HepG2 (cell line): Measurements from ENCODE around the gene DLL3. TPM values are rescaled to one million over a fixed set of nuclear protein-coding genes. Genes with fewer than 3 reads are reported as not detected.

Experiments
- ATAC-seq: fragments of 200-7000 bp; cut with Tn5 transposase; 3 replicates; pipeline ENCODE4 v1.9.1; 2020; ENCODE audit warnings: mild to moderate bottlenecking, moderate library complexity
- BruUV-seq: library from RNA; stranded (reverse); fragments of 400-500 nt; replicated peaks from 2 replicates; lab custom pipeline; 2021; lab: Mats Ljungman, UMichigan
- CTCF ChIA-PET: fragments of 300-600 bp; formaldehyde crosslinking; extraction: SDS; loops from one replicate; lab custom pipeline; 2021; ENCODE audit warnings: low total read pairs, inconsistent platforms, low intra/inter-chr PET ratio; lab: Yijun Ruan, JAX
- POLR2A ChIA-PET: fragments of 350-600 bp; sonication (Branson Sonifier 250); formaldehyde crosslinking; loops from one replicate; lab custom pipeline; 2020; ENCODE audit warnings: antibody characterized with exemption, inconsistent platforms; lab: Yijun Ruan, JAX
- DNase-seq: peaks from one replicate; pipeline ENCODE4 v3.0.0-alpha.2; 2015; ENCODE audit warnings: low spot score
- FAIRE-seq: peaks from 3 replicates; lab custom pipeline; 2011; peaks lifted over from hg19 to GRCh38; lab: Jason Lieb, UNC
- H2AFZ ChIP-seq: one replicate; pipeline ENCODE4 v1.6.1; 2011; ENCODE audit warnings: low read length, inconsistent platforms
- H3K27ac ChIP-seq: fragments of 300-600 bp; 3 replicates; pipeline ENCODE4 v1.8.0; 2011; ENCODE audit warnings: mixed run types, mild to moderate bottlenecking, mixed read lengths, low read length, inconsistent platforms; ENCODE audit not compliant: insufficient read depth; ENCODE audit errors: extremely low read length
- H3K27me3 ChIP-seq, 2 experiments: fragments of 200-600 bp in 1 of 2; 2 replicates in 1 of 2; 3 replicates in 1 of 2; pipeline versions ENCODE4 v1.6.0 to v1.8.0; 2011; ENCODE audit warnings: low read length in 2 of 2, mild to moderate bottlenecking in 2 of 2, moderate library complexity in 2 of 2, inconsistent platforms in 1 of 2; ENCODE audit not compliant: insufficient read depth in 2 of 2, control insufficient read depth in 1 of 2
- H3K36me3 ChIP-seq, 2 experiments: fragments of 200-600 bp in 1 of 2; replicated peaks in 1 of 2; 2 replicates in 1 of 2; 3 replicates in 1 of 2; pipeline versions ENCODE4 v1.5.1 to v1.8.0; 2011; ENCODE audit warnings: low read length in 2 of 2, inconsistent platforms in 1 of 2; ENCODE audit not compliant: insufficient read depth in 2 of 2, control insufficient read depth in 1 of 2
- H3K4me1 ChIP-seq: 2 replicates; pipeline ENCODE4 v1.5.1; 2012; ENCODE audit warnings: low read length, inconsistent platforms; ENCODE audit not compliant: insufficient read depth
- H3K4me2 ChIP-seq: 2 replicates; pipeline ENCODE4 v1.6.0; 2011; ENCODE audit warnings: low read depth, low read length, inconsistent platforms
- H3K4me3 ChIP-seq, 3 experiments: fragments of 200-600 bp in 1 of 3; sonication (generic), shearing (Covaris generic) in 1 of 3; replicated peaks in 1 of 3; 2 replicates each; pipeline ENCODE4 v1.5.1; 2011 to 2016; ENCODE audit warnings: low read length in 3 of 3, inconsistent platforms in 2 of 3, low read depth in 2 of 3, mild to moderate bottlenecking in 2 of 3, control low read depth in 1 of 3, mixed read lengths in 1 of 3; ENCODE audit not compliant: insufficient read depth in 1 of 3
- H3K79me2 ChIP-seq: one replicate; pipeline ENCODE4 v1.6.1; 2011; ENCODE audit warnings: low read length, inconsistent platforms; ENCODE audit not compliant: insufficient read depth
- H3K9ac ChIP-seq: 2 replicates; pipeline ENCODE4 v1.6.0; 2011; ENCODE audit warnings: mild to moderate bottlenecking, low read depth, low read length, inconsistent platforms; ENCODE audit not compliant: insufficient read depth
- H3K9me3 ChIP-seq: 2 replicates; pipeline ENCODE4 v1.5.1; 2012; ENCODE audit warnings: mild to moderate bottlenecking, low read length
- H4K20me1 ChIP-seq: 2 replicates; pipeline ENCODE4 v1.6.0; 2011; ENCODE audit warnings: inconsistent platforms, mild to moderate bottlenecking, low read length, moderate library complexity; ENCODE audit not compliant: insufficient read depth
- BRD4 ChIP-seq: sonication (generic); formaldehyde crosslinking; IDR thresholded peaks from 2 replicates; pipeline ENCODE4 v1.4.0; 2020; ENCODE audit warnings: missing genetic modification reagents
- CCDC6 ChIP-seq: sonication (generic); formaldehyde crosslinking; IDR thresholded peaks from 2 replicates; pipeline ENCODE4 v1.8.1; 2022; ENCODE audit warnings: mild to moderate bottlenecking, missing genetic modification reagents, moderate library complexity
- HOXA5 ChIP-seq: sonication (generic); formaldehyde crosslinking; IDR thresholded peaks from 2 replicates; pipeline ENCODE4 v1.4.0; 2020; ENCODE audit warnings: missing genetic modification reagents
- KDM2A ChIP-seq: sonication (generic); formaldehyde crosslinking; IDR thresholded peaks from 2 replicates; pipeline ENCODE4 v1.4.0; 2020; ENCODE audit warnings: low read depth, missing genetic modification reagents, borderline replicate concordance
- MIXL1 ChIP-seq: IDR thresholded peaks from 2 replicates; pipeline ENCODE4 v1.6.1; 2016
- POGZ ChIP-seq: sonication (generic); formaldehyde crosslinking; IDR thresholded peaks from 2 replicates; pipeline ENCODE4 v1.4.0; 2020; ENCODE audit warnings: mild to moderate bottlenecking, missing genetic modification reagents
- SAP130 ChIP-seq: IDR thresholded peaks from 2 replicates; pipeline ENCODE4 v1.6.1; 2016; ENCODE audit warnings: low read depth
- SIN3B ChIP-seq: fragments of 150-350 bp; IDR thresholded peaks from 2 replicates; pipeline ENCODE4 v1.6.1; 2014; ENCODE audit warnings: low read length
- SNAPC2 ChIP-seq: sonication (generic); formaldehyde crosslinking; IDR thresholded peaks from 2 replicates; pipeline ENCODE4 v1.8.1; 2022; ENCODE audit warnings: mild to moderate bottlenecking, missing genetic modification reagents
- TBP ChIP-seq: sonication (generic); formaldehyde crosslinking; IDR thresholded peaks from 2 replicates; pipeline ENCODE4 v1.5.0; 2020; ENCODE audit warnings: missing genetic modification reagents
- ZKSCAN5 ChIP-seq: sonication (generic); formaldehyde crosslinking; IDR thresholded peaks from 2 replicates; pipeline ENCODE4 v1.5.1; 2020; ENCODE audit warnings: mild to moderate bottlenecking, missing genetic modification reagents
- ZMYM3 ChIP-seq: sonication (generic); formaldehyde crosslinking; IDR thresholded peaks from 2 replicates; pipeline ENCODE4 v1.5.1; 2020; ENCODE audit warnings: mild to moderate bottlenecking, missing genetic modification reagents
- ZNF670 ChIP-seq: sonication (generic); formaldehyde crosslinking; IDR thresholded peaks from 2 replicates; pipeline ENCODE4 v1.8.0; 2022; ENCODE audit warnings: mild to moderate bottlenecking, missing genetic modification reagents, borderline replicate concordance
- ZNF841 ChIP-seq: sonication (generic); formaldehyde crosslinking; IDR thresholded peaks from 2 replicates; pipeline ENCODE4 v1.8.1; 2023; ENCODE audit warnings: missing genetic modification reagents, borderline replicate concordance
- ZNF891 ChIP-seq: sonication (generic); formaldehyde crosslinking; IDR thresholded peaks from 2 replicates; pipeline ENCODE4 v1.5.0; 2020; ENCODE audit warnings: mild to moderate bottlenecking, missing genetic modification reagents
- ZSCAN25 ChIP-seq: sonication (generic); formaldehyde crosslinking; IDR thresholded peaks from 2 replicates; pipeline ENCODE4 v1.8.0; 2022; ENCODE audit warnings: mild to moderate bottlenecking, missing genetic modification reagents
- WGBS: methylation state at CpG from one replicate; pipeline ENCODE4 v1.1.6; 2017; ENCODE audit warnings: low lambda C conversion rate; 5-methylcytosine and 5-hydroxymethylcytosine counted together
- in situ Hi-C: cut with HindIII; loops from 2 replicates; pipeline ENCODE4 v1.10.0; 2017; ENCODE audit warnings: low pct_unique_long_range_greater_than_20kb; ENCODE audit not compliant: extremely low pct_ligation_motif_present
- intact Hi-C: fragments of 100-400 bp; cut with micrococcal nuclease; formaldehyde crosslinking; loops from one replicate; pipeline ENCODE4 v1.10.0; 2022; ENCODE audit not compliant: unreplicated experiment
- polyA plus RNA-seq, 8 experiments: library from polyadenylated mRNA; depleted of rRNA in 3 of 8; stranded (reverse) in 7 of 8; unstranded in 1 of 8; fragments of >200 nt; fragmentation: Illumina TruSeq in 4 of 8; extraction: Trizol in 4 of 8; gene quantifications; 2 replicates each; pipeline versions ENCODE4 v1.2.1 to v1.2.3, GENCODE V29; 2011 to 2016; ENCODE audit warnings: low read depth in 4 of 8, missing spikeins in 1 of 8, mixed read lengths in 1 of 8; ENCODE audit not compliant: insufficient read depth in 1 of 8
- total RNA-seq, 5 experiments: library from RNA; depleted of rRNA; stranded (reverse); fragments of >200 nt; fragmentation: Illumina TruSeq; extraction: Trizol; gene quantifications; 2 replicates each; pipeline ENCODE4 v1.2.3, GENCODE V29; 2016; ENCODE audit warnings: low read depth in 1 of 5
- TF ChIP-seq, protein P1 (sequence below): IDR thresholded peaks from 2 replicates; pipeline ENCODE4 v1.6.1; 2016; ENCODE audit warnings: missing compliant biosample characterization, missing genetic modification reagents, borderline replicate concordance
- TF ChIP-seq, protein P2 (sequence below): sonication (generic); formaldehyde crosslinking; IDR thresholded peaks from 2 replicates; pipeline ENCODE4 v1.8.0; 2022; ENCODE audit warnings: missing genetic modification reagents, mild to moderate bottlenecking, inconsistent platforms, borderline replicate concordance

The DLL3 gene
- total and polyA plus RNA-seq, 2 of the 13 experiments (the other 11 are each of a cell fraction or from before 2014, with no cell fraction given): 0.35 to 0.55 TPM

DNA sequence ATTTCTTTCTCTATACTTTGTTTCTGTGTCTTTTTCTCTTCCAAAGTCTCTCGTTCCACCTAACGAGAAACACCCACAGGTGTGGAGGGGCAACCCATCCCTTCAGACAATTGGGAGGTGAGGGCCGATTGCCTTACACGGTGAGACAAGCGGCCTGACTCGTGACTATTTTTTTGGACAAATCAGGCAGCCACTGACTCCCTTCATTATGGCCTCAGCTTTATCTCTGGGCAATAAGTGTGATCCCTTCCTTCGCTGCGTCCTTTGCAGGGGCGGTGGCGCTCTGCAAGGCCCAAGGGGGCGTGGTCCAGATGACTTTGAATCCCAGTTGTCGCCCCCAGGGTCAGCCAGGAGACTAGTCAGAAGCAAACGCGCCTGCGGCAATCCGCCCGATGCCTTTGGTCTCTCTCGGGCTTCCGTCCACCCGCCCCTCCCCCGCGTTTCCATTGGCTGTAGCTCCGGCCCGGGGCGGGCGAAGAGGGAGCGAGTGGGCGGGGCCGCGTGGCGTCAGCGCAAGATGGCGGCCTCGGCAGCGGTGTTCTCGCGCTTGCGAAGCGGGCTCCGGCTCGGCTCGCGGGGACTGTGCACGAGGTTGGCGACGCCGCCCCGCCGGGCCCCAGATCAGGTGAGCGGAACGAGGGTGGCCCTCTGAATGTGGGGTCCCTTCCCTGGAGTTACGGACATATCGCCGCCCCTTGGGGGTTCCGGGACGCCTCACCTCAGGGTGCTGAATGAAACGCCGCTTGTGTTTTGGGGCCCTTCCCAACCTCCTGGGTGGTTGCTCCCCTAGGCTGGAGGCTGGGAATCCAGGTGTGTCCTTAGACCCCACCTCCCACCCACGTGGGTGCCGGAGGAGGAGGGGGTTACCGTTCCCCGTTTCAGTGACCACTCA is 18.2 kb upstream of the DLL3 start, which contains the start of gene TIMM50 (continued):
- TF ChIP-seq KDM2A (CRISPR knock-in tag) (peak; percentile 92), SNAPC2 (CRISPR knock-in tag) (peak; percentile 88; the same call in 1 of the 2 replicates), SAP130 (peak; percentile 88), POGZ (CRISPR knock-in tag) (peak; percentile 81), ZNF670 (CRISPR knock-in tag) (0 out of 2 replicates have a peak, but pooled peaks have one; percentile 51), ZMYM3 (CRISPR knock-in tag) (peak; percentile 45; the same call in 1 of the 2 replicates), SIN3B (peak; percentile 72), ZNF891 (CRISPR knock-in tag) (peak; percentile 95), MIXL1 (0 out of 2 replicates have a peak, but pooled peaks have one; percentile 52), BRD4 (CRISPR knock-in tag) (peak; percentile 87), ZKSCAN5 (CRISPR knock-in tag) (0 out of 2 replicates have a peak, but pooled peaks have one; percentile 16), TBP (CRISPR knock-in tag) (no peak), ZSCAN25 (CRISPR knock-in tag) (no peak)

DNA sequence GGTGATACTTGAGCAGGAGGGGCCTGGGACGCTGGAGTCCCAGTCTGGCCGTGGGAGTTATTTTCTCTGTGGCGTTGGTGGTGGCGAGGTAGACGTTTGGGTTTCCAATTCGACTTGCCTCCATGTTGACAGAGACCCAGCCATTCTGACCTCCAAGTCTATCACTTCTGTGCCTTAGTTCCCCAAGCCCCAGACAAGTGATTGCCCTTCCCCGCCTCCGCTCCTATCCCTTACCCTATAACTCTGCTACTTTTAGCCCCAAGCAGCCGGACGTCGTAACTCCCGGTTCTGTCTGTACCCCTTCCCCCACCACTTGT is 17.6 kb upstream of the DLL3 start:
- Histone ChIP-seq H3K4me1 (peaks cover 25% of the 10 kb centered on the region), H3K27ac (peak overlapping the region; percentile 89), H3K4me2 (peak overlapping the region; percentile 87), H3K27me3 (no peaks in the 10 kb centered on the region; a peak in 1 of 5 replicates), H3K9ac (peak overlapping the region; percentile 99), H3K4me3 (peak overlapping the region; percentile 84 to 96 (median 94)), H3K9me3 (no peaks in the 10 kb centered on the region), H2AFZ (no peak overlapping the region)
- ATAC-seq (peak; percentile 8), DNase-seq (no peak), FAIRE-seq (no peak)
- TSS peak; percentile 44 for BruUV-seq
- intact Hi-C loops: no loop called here
- TF ChIP-seq HOXA5 (no peak), ZNF841 (CRISPR knock-in tag) (0 out of 2 replicates have a peak, but pooled peaks have one; percentile 29), CCDC6 (CRISPR knock-in tag) (0 out of 2 replicates have a peak, but pooled peaks have one; percentile 4)
- TF ChIP-seq, protein P1, sequence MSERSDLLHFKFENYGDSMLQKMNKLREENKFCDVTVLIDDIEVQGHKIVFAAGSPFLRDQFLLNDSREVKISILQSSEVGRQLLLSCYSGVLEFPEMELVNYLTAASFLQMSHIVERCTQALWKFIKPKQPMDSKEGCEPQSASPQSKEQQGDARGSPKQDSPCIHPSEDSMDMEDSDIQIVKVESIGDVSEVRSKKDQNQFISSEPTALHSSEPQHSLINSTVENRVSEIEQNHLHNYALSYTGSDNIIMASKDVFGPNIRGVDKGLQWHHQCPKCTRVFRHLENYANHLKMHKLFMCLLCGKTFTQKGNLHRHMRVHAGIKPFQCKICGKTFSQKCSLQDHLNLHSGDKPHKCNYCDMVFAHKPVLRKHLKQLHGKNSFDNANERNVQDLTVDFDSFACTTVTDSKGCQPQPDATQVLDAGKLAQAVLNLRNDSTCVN (CRISPR knock-in tag): 0 out of 2 replicates have a peak, but pooled peaks have one; percentile 4
- TF ChIP-seq, protein P2, sequence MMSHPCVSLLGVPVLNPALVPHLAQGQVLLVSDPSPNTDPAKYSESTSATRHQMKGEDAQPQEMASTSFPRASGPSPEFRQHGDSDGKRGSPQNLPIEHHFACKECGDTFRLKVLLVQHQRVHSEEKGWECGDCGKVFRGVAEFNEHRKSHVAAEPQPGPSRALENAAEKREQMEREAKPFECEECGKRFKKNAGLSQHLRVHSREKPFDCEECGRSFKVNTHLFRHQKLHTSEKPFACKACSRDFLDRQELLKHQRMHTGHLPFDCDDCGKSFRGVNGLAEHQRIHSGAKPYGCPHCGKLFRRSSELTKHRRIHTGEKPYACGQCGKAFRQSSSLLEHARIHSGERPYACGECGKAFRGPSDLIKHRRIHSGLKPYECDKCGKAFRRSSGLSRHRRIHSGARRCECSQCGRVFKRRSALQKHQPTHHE: no peak
- TF ChIP-seq, all 625 proteins: peak for 3
- Histone ChIP-seq H3K36me3 (peaks cover 11 to 33% of the 10 kb centered on the region in 2 experiments; a peak in 4 of 5 replicates), H4K20me1 (no peaks in the 10 kb centered on the region), H3K79me2 (peaks cover 18% of the 10 kb centered on the region)
- in situ Hi-C loops: no loop called here
- CTCF ChIA-PET: no interaction called here
- 2% methylated on average over 11 of the region's 12 CpGs for WGBS
- POLR2A ChIA-PET: interaction anchor here (1.0 to 1.2 kb wide), 2 partner anchors 46 to 58 kb away, joined by 3 to 5 read pairs; partner anchors contain the start of gene RPS16
